Kidney epithelial cell (primary cell): ENCODE data around the gene CXADR. TPM values are rescaled to one million over a fixed set of nuclear protein-coding genes. Genes with fewer than 3 reads are reported as not detected.
"Not testable (repeated sequence)": the region's sequence is repeated elsewhere in the genome, so short reads cannot be mapped to it uniquely, and the experiment has no call there.

Experiments
- DNase-seq: peaks from one replicate; pipeline ENCODE4 v3.0.0-alpha.2; 2010; ENCODE audit warnings: low read depth
- H3K27me3 ChIP-seq: 2 replicates; pipeline ENCODE4 v1.6.0; 2011; ENCODE audit warnings: low read length; ENCODE audit not compliant: control insufficient read depth, insufficient read depth
- H3K36me3 ChIP-seq: 2 replicates; pipeline ENCODE4 v1.5.1; 2011; ENCODE audit warnings: low read length; ENCODE audit not compliant: control insufficient read depth, insufficient read depth
- H3K4me3 ChIP-seq: 2 replicates; pipeline ENCODE4 v1.5.1; 2011; ENCODE audit warnings: low read depth, mild to moderate bottlenecking, control low read depth, low read length
- CTCF ChIP-seq: IDR thresholded peaks from 2 replicates; pipeline ENCODE4 v1.5.1; 2011; ENCODE audit warnings: mild to moderate bottlenecking, moderate library complexity, low read length, control low read depth, inconsistent platforms; ENCODE audit not compliant: insufficient read depth, poor library complexity, severe bottlenecking
- total RNA-seq: library from RNA; depleted of rRNA; stranded (reverse); fragments of >200 nt; gene quantifications from 2 replicates; pipeline ENCODE4 v1.2.3, GENCODE V29; 2015

CXADR gene
- total RNA-seq, 1 donor from 2014 or later = 40.5 TPM

DNA sequence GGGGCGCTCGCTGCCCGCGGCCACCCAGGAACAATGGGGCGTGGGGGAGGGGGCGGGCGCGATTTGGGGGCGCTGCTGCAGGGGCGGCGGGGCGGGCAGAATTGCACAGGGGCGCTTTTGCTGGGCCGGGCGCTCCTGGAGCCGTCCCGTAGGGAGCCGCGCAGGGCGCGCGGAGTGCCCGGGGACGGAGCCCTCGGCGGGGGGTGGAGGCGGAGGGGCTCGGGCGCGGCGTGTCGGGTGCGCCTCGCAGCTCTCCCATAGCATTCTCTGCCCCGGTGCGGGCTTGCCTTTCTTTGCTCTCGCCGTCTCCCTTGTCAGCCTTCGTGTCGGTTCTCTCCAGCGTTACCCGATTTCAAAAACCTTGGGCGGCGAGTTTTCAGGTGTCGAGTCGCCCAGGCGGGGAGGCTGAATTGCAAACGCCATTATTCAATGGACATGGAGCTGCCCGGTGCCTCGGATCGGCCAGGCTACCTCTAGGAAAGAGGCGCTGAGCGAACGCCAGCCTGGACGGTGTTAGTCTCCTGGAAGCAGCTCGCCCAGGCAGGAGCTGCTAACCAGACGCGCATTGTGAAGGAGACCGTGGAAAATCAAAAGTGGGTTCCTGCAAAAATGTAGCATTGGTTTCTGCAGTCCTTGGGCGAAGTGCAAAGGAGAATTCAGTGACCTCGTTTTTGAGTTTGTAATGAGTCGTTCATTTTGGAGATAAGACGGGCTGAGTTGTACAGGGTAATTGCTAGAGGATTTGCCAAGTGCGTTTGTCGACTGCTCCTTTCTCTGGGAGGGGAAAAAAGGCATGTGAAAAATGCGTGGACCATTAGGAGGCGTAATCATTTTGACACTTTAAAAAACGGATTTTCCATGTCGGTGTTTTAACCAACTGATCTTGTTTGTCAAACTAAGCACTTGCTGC, 626 bp downstream of the CXADR start:
- H3K36me3 ChIP-seq = no peaks in the 10 kb centered on the region
- H3K4me3 ChIP-seq = peak overlapping the region; percentile 76
- no peak for TF ChIP-seq CTCF
- H3K27me3 ChIP-seq = no peaks in the 10 kb centered on the region
- no peak for DNase-seq

DNA sequence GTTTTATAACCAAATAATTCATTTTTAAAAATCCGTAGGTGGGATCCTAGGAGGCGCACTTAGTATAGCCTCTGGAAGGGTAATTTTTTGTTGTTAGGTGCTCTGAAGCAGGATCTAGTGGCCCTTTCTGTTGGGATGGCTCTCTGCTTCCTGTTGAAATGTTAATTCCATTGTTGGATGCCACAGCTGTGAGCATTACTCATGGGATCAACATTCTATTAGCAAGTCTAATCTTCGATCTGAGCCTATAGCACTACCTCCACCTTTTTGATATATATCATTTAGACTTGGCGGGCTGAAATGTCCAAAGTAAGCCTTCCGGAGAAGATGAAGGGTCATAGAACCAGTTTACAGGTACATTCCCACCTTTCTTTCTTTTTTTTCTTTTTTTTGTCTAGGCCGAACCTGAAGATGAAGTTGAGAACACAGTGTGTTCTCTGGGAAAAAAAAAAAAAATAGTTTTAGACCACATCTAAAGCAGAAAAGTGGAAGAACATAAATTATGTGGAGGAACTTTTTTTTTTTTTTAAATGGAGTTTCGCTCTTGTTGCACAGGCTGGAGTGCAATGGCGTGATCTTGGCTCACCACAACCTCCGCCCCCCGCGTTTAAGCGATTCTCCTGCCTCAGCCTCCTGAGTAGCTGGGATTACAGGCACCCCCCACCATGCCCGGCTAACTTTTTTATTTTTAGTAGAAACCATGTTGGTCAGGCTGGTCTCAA, 1.4 kb downstream of the CXADR start:
- H3K27me3 ChIP-seq = no peaks in the 10 kb centered on the region
- no peak for DNase-seq
- H3K36me3 ChIP-seq = no peaks in the 10 kb centered on the region
- TF ChIP-seq CTCF = no peak
- peak overlapping the region; percentile 76 for H3K4me3 ChIP-seq

DNA sequence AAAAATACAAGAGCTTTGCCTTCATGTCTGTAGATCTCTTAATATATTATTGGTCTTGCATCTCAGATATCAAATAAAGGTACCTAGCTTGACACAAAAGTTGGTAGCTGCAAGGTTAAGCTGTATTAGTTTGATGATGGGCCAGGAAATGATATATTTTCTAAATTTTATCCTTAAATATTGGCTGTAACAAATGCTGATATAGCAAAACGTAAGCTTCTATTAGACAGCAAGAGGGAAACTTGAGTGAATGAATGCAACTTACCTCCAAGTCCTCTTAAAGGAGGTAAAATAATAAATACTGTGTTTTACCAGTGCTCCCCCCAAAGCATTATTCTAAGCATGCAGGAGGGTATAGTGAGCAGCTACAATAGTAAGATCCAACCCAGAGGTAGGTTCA, 4.2 kb downstream of the CXADR start:
- DNase-seq, H3K27me3 ChIP-seq, H3K36me3 ChIP-seq, H3K4me3 ChIP-seq: not testable (repeated sequence)

- Histone ChIP-seq H3K36me3 (no peaks in the 10 kb centered on the region), H3K27me3 (no peaks in the 10 kb centered on the region), H3K4me3 (no peak overlapping the region)
- TF ChIP-seq CTCF = no peak
- no peak for DNase-seq
Measured at GRCh38 chr21:17519208-17519738, 6.4 kb downstream of the CXADR start.

DNA sequence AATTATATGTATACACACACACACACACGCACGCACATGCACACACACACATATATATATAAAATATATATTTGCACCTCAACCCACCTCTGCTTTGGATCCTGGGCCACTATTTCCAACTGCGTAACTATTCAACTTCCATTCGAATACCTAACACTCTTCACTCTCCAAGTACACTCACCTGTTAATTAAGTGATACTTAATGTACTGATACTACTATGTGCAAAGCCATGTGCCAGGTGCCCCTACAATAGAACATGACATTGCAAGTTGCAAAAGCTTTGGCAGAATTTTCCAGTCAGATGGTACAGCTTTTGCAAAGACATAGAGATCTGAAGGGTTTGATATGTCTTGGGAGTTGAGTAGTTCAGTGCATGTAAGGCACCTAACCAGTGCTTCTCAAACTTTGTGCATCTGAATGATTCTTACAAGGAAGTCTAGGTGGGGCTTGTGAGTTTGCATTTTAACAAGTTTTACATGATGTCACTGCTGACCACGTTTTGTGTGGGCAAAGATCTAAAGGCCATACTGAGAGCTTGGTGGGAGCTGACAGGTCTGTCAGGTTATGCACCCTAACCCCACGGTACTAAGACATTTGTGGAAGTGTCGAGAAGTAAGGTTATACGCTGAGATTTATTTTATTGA, 7.2 kb downstream of the CXADR start:
- H3K4me3 ChIP-seq = no peak overlapping the region
- DNase-seq = no peak
- no peaks in the 10 kb centered on the region for H3K36me3 ChIP-seq
- no peaks in the 10 kb centered on the region for H3K27me3 ChIP-seq
- TF ChIP-seq CTCF = no peak

GRCh38 chr21:17523007-17523451, 10.2 kb downstream of the CXADR start:
- no peak for DNase-seq
- H3K4me3 ChIP-seq = no peak overlapping the region
- no peak for TF ChIP-seq CTCF
- H3K27me3 ChIP-seq = no peaks in the 10 kb centered on the region
- H3K36me3 ChIP-seq = no peaks in the 10 kb centered on the region

DNA sequence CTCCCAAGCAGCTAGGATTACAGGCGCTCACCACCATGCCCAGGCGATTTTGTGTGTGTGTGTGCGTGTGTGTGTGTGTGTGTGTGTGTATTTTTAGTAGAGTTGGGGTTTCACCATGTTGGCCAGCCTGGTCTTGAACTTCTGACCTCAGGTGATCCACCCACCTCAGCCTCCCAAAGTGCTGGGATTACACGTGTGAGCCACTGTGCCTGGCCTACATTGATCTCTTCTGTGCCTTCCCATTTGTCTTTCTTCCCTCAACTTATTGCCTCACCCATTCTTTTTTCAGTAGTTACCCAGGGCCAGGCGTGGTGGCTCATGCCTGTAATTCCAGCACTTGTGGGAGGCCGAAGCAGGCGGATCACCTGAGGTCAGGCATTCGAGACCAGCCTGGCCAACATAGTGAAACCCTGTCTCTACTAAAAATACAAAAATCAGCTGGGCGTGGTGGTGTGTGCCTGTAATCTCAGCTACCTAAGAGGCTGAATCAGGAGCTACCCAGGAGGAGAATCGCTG, 11.2 kb downstream of the CXADR start:
- not testable (repeated sequence) for DNase-seq, H3K4me3 ChIP-seq, H3K36me3 ChIP-seq, H3K27me3 ChIP-seq
